B cell (primary cell): Measurements from ENCODE around the gene ANK3. TPM values are rescaled to one million over a fixed set of nuclear protein-coding genes. Genes with fewer than 3 reads are reported as not detected.

ENCODE experiments used
- ATAC-seq: fragments of 200-7000 bp; cut with Tn5 transposase; one replicate; pipeline ENCODE4 v1.10.0; 2021; ENCODE audit warnings: low read depth, mild to moderate bottlenecking, moderate number of reproducible peaks, moderate library complexity
- CTCF ChIA-PET: fragments of 350-600 bp; sonication (Branson Sonifier 250); formaldehyde crosslinking; loops from one replicate; lab custom pipeline; 2021; ENCODE audit warnings: antibody characterized with exemption, inconsistent platforms; lab: Charles Lee
- POLR2A ChIA-PET: fragments of 350-600 bp; sonication (Branson Sonifier 250); formaldehyde crosslinking; loops from one replicate; lab custom pipeline; 2021; ENCODE audit warnings: antibody characterized with exemption; lab: Charles Lee
- DNase-seq: peaks from one replicate; pipeline ENCODE4 v3.0.0; 2013
- H2AFZ ChIP-seq: 2 replicates; pipeline ENCODE4 v1.6.1; 2012; ENCODE audit warnings: mild to moderate bottlenecking, low read depth, low read length; ENCODE audit not compliant: insufficient read depth, poor library complexity, severe bottlenecking
- H3K27ac ChIP-seq, 2 donors: 1 replicate in 1 of 2; 2 replicates in 1 of 2; pipeline ENCODE4 v1.5.1; 2012 to 2013; ENCODE audit warnings: low read length in 2 of 2, mild to moderate bottlenecking in 2 of 2, moderate library complexity in 1 of 2
- H3K27me3 ChIP-seq, 4 experiments: fragments of 200-600 bp in 1 of 4; sonication (generic) in 1 of 4; replicated peaks in 1 of 4; 1 replicate in 2 of 4; 2 replicates in 2 of 4; pipeline versions ENCODE4 v1.6.1 to v1.7.0; 2013 to 2016; ENCODE audit warnings: low read length in 3 of 4, mild to moderate bottlenecking in 2 of 4, mixed read lengths in 1 of 4, moderate library complexity in 1 of 4; ENCODE audit not compliant: insufficient read depth in 4 of 4, control insufficient read depth in 3 of 4; ENCODE audit errors: control extremely low read depth in 1 of 4
- H3K36me3 ChIP-seq, 2 experiments: replicated peaks in 1 of 2; 1 replicate in 1 of 2; 2 replicates in 1 of 2; pipeline versions ENCODE4 v1.6.1 to v1.7.1; 2013; ENCODE audit warnings: low read length in 1 of 2; ENCODE audit not compliant: insufficient read depth in 2 of 2, control insufficient read depth in 1 of 2; ENCODE audit errors: control extremely low read depth in 1 of 2, extremely low read depth in 1 of 2
- H3K4me1 ChIP-seq, 2 donors: fragments of 200-600 bp in 1 of 2; sonication (generic) in 1 of 2; 1 replicate in 1 of 2; 2 replicates in 1 of 2; pipeline versions ENCODE4 v1.5.1 to v1.6.1; 2013 to 2017; ENCODE audit warnings: low read length in 2 of 2; ENCODE audit not compliant: control insufficient read depth in 2 of 2, insufficient read depth in 2 of 2
- H3K4me2 ChIP-seq: replicated peaks from 2 replicates; pipeline ENCODE3; 2012; ENCODE audit warnings: mild to moderate bottlenecking, low read depth, low read length; ENCODE audit not compliant: poor library complexity, severe bottlenecking
- H3K4me3 ChIP-seq, 5 experiments: fragments of 200-600 bp in 1 of 5; sonication (generic) in 1 of 5; 1 replicate in 3 of 5; 2 replicates in 2 of 5; pipeline versions ENCODE4 v1.5.1 to v1.7.0; 2011 to 2016; ENCODE audit warnings: low read length in 4 of 5, mild to moderate bottlenecking in 4 of 5, low read depth in 2 of 5, control low read depth in 1 of 5, moderate library complexity in 1 of 5; ENCODE audit not compliant: insufficient read depth in 1 of 5; ENCODE audit errors: control extremely low read depth in 1 of 5, extremely low read depth in 1 of 5
- H3K79me2 ChIP-seq: fragments of 200-600 bp; sonication (generic); one replicate; pipeline ENCODE4 v1.6.0; 2016; ENCODE audit warnings: low read length; ENCODE audit not compliant: control insufficient read depth, insufficient read depth
- H3K9ac ChIP-seq: fragments of 200-600 bp; sonication (generic); 2 replicates; pipeline ENCODE4 v1.6.1; 2017; ENCODE audit warnings: mild to moderate bottlenecking, low read length, moderate library complexity
- H3K9me3 ChIP-seq, 3 donors: one replicate each; pipeline versions ENCODE4 v1.6.1 to v1.7.1; 2013; ENCODE audit warnings: low read length in 2 of 3; ENCODE audit not compliant: control insufficient read depth in 2 of 3, insufficient read depth in 1 of 3; ENCODE audit errors: control extremely low read depth in 1 of 3
- H4K20me1 ChIP-seq: 2 replicates; pipeline ENCODE4 v1.6.0; 2012; ENCODE audit warnings: mild to moderate bottlenecking, low read length; ENCODE audit not compliant: insufficient read depth, control insufficient read depth, poor library complexity, severe bottlenecking
- H3K27ac Mint-ChIP-seq: one replicate; pipeline ENCODE4 v1.8.0; 2021; ENCODE audit warnings: mixed read lengths
- H3K27me3 Mint-ChIP-seq: one replicate; pipeline ENCODE4 v1.8.0; 2021; ENCODE audit warnings: mixed read lengths
- H3K4me1 Mint-ChIP-seq: one replicate; pipeline ENCODE4 v1.8.0; 2021; ENCODE audit warnings: mixed read lengths
- H3K4me3 Mint-ChIP-seq: one replicate; pipeline ENCODE4 v1.8.0; 2021; ENCODE audit warnings: mixed read lengths
- H3K9me3 Mint-ChIP-seq: one replicate; pipeline ENCODE4 v1.8.0; 2022; ENCODE audit warnings: mixed read lengths; ENCODE audit not compliant: insufficient read depth
- CTCF ChIP-seq: fragments of 200-600 bp; IDR thresholded peaks from one replicate; pipeline ENCODE4 v1.8.0; 2022; ENCODE audit warnings: antibody characterized with exemption, mild to moderate bottlenecking
- EZH2 ChIP-seq: IDR thresholded peaks from 2 replicates; pipeline ENCODE4 v1.6.1; 2012; ENCODE audit warnings: borderline replicate concordance, low read depth, mild to moderate bottlenecking, moderate library complexity, low read length; ENCODE audit not compliant: insufficient read depth, poor library complexity, severe bottlenecking
- WGBS: methylation state at CpG from one replicate; pipeline ENCODE4 v1.1.5; 2013; ENCODE audit warnings: missing lambda C conversion rate; ENCODE audit not compliant: insufficient coverage; 5-methylcytosine and 5-hydroxymethylcytosine counted together
- intact Hi-C: fragments of 100-400 bp; cut with micrococcal nuclease; formaldehyde crosslinking; loops from one replicate; pipeline ENCODE4 v1.10.0; 2022
- polyA plus RNA-seq: library from polyadenylated mRNA; depleted of rRNA; stranded (reverse); fragments of >200 nt; gene quantifications from 2 replicates; pipeline ENCODE4 v1.2.3, GENCODE V29; 2012
- total RNA-seq, 2 donors: library from RNA; stranded (reverse); fragments of 120-200 nt in 1 of 2; gene quantifications; 1 replicate in 1 of 2; 2 replicates in 1 of 2; pipeline versions ENCODE4 v1.2.3 to v1.2.4, GENCODE V29; 2013 to 2022

The ANK3 gene
- total and polyA plus RNA-seq, 2 donors (not counting 1 experiment from before 2014, with no cell fraction given): 4.9 to 21.6 TPM

- H3K36me3 ChIP-seq: peaks cover 0 to 4% of the 10 kb centered on the region in 2 experiments
- H3K27me3 ChIP-seq: no peaks in the 10 kb centered on the region
- no peak overlapping the region for H3K4me3 ChIP-seq
- no peaks in the 10 kb centered on the region for H4K20me1 ChIP-seq
- intact Hi-C loops: no loop called here
- H2AFZ ChIP-seq: no peak overlapping the region
- DNase-seq (no peak), ATAC-seq (no peak)
- no peaks in the 10 kb centered on the region for H3K9me3 ChIP-seq
- Mint-ChIP-seq H3K4me1 (peaks cover 1% of the 10 kb centered on the region), H3K27me3 (no peaks in the 10 kb centered on the region), H3K27ac (no peak overlapping the region), H3K9me3 (no peaks in the 10 kb centered on the region), H3K4me3 (no peak overlapping the region)
- H3K27ac ChIP-seq: no peak overlapping the region
- H3K79me2 ChIP-seq: no peaks in the 10 kb centered on the region
- no peak overlapping the region for H3K9ac ChIP-seq
- H3K4me1 ChIP-seq: no peaks in the 10 kb centered on the region
- POLR2A ChIA-PET: no interaction called here
- H3K4me2 ChIP-seq: no peak overlapping the region
- 34% methylated on average over 3 of the region's 5 CpGs for WGBS
- CTCF ChIA-PET: no interaction called here
- no peak for TF ChIP-seq EZH2
- TF ChIP-seq CTCF: no peak
Observed at GRCh38 chr10:60082744-60083344, 306.8 kb downstream of the ANK3 start.

GRCh38 chr10:60082341-60082740 is 307.3 kb downstream of the ANK3 start:
- Histone ChIP-seq H3K9me3 (no peaks in the 10 kb centered on the region), H4K20me1 (no peaks in the 10 kb centered on the region), H3K27me3 (no peaks in the 10 kb centered on the region), H3K4me3 (no peak overlapping the region), H2AFZ (no peak overlapping the region), H3K79me2 (no peaks in the 10 kb centered on the region), H3K4me1 (no peaks in the 10 kb centered on the region), H3K27ac (no peak overlapping the region), H3K36me3 (peaks cover 0 to 4% of the 10 kb centered on the region in 2 experiments), H3K4me2 (no peak overlapping the region), H3K9ac (no peak overlapping the region)
- Mint-ChIP-seq H3K4me1 (peaks cover 1% of the 10 kb centered on the region), H3K9me3 (no peaks in the 10 kb centered on the region), H3K27ac (no peak overlapping the region), H3K27me3 (no peaks in the 10 kb centered on the region), H3K4me3 (no peak overlapping the region)
- intact Hi-C loops: no loop called here
- ATAC-seq (no peak), DNase-seq (no peak)
- CTCF ChIA-PET: no interaction called here
- TF ChIP-seq CTCF: no peak
- TF ChIP-seq EZH2: no peak
- POLR2A ChIA-PET: no interaction called here
- WGBS: 97% methylated on average over 3 of the region's 6 CpGs
